GM12892 (cell line): ENCODE measurements around the gene HAUS6.

Source experiments
- POLR2A ChIP-seq: IDR thresholded peaks from 2 replicates; pipeline ENCODE4 v1.6.1; 2011; ENCODE audit warnings: low read depth, low read length, control low read depth
- POLR2AphosphoS5 ChIP-seq: IDR thresholded peaks from 2 replicates; pipeline ENCODE4 v1.6.1; 2011; ENCODE audit warnings: low read depth, low read length, control low read depth
- TAF1 ChIP-seq: IDR thresholded peaks from 2 replicates; pipeline ENCODE4 v1.6.1; 2011; ENCODE audit warnings: low read depth, mild to moderate bottlenecking, control low read depth, low read length, borderline replicate concordance

DNA sequence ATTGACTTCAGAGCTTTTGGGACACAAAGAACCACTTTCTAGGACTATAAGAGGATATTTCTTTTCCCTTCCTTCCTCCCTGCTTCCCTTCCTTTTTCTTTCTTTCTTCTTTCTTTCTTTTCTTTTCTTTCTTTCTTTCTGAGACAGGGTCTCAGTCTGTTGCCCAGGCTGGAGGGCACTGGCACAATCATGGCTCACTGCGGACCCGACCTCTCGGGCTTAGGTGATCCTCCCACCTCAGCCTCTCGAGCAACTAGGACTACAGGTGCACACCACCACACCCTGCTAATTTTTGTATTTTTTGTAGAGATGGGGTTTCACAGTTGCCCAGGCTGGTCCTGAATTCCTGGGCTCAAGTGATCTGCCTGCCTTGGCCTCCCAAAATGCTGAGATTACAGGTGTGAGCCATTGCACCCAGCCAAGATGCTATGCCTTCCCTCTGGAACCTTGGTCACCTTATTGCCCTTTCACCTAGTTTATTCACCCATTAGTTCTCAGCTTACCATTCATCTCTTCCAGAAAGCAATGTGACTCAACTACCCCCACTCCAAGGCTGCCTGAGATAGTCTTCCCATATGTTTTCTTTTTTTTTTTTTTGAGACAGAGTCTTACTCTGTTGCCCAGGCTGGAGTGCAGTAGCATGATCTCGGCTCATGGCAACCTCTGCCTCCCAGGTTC, 14.5 kb upstream of the HAUS6 start:
- TF ChIP-seq POLR2A, result no peak
- TF ChIP-seq POLR2AphosphoS5, result no peak
- TF ChIP-seq TAF1, result no peak
